HAP-1 (cell line): Measurements from ENCODE around the gene OVCH1.
"Not testable (repeated sequence)": the region's sequence is repeated elsewhere in the genome, so short reads cannot be mapped to it uniquely, and the experiment has no call there.

Source experiments
- DNase-seq, 2 experiments: peaks; one replicate each; pipeline ENCODE4 v3.0.0-alpha.2; 2016 to 2020; ENCODE audit warnings: low spot score in 2 of 2
- H3K27me3 ChIP-seq: fragments of 250-450 bp; sonication (Bioruptor Pico); 2 replicates; pipeline ENCODE4 v1.5.1; 2020; ENCODE audit warnings: low read depth, mild to moderate bottlenecking, moderate library complexity
- H3K36me3 ChIP-seq: fragments of 250-450 bp; sonication (Bioruptor Pico); replicated peaks from 2 replicates; pipeline ENCODE4 v1.5.1; 2020; ENCODE audit warnings: mild to moderate bottlenecking
- H3K4me1 ChIP-seq: fragments of 250-450 bp; sonication (Bioruptor Pico); 2 replicates; pipeline ENCODE4 v1.5.1; 2020; ENCODE audit warnings: mild to moderate bottlenecking
- H3K4me3 ChIP-seq: fragments of 250-450 bp; sonication (Bioruptor Pico); 2 replicates; pipeline ENCODE4 v1.5.1; 2020; ENCODE audit warnings: mild to moderate bottlenecking, moderate library complexity
- H3K9me3 ChIP-seq: fragments of 250-450 bp; sonication (Bioruptor Pico); 2 replicates; pipeline ENCODE4 v1.5.1; 2020; ENCODE audit warnings: mild to moderate bottlenecking, moderate library complexity
- in situ Hi-C: fragments of 300-500 bp; cut with MboI; formaldehyde crosslinking; loops from 3 replicates; pipeline ENCODE4 v1.14.3; 2020; ENCODE audit warnings: low sequenced_read_pairs, inconsistent platforms, mixed read lengths

OVCH1 gene

DNA sequence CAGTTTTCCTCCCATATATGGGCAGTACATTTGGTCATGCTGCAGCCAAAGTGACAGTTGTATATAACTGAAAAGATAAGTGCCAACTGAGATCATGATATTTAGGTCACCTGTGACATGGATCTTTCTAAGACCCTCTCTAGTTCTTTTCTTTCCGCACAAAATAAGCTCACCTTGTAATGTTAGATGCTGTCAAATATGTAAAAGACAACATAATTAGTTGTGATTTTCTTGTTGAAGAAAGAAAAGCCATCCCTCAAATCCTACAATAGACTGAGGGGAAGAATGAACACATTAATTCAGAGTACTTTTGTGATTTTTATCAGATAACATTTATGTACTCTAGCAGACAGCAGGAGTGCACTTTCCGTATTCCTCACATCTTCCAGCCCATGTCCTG lies 37.4 kb downstream of the OVCH1 start:
- peaks cover 3% of the 10 kb centered on the region; the same call in 1 of the 2 replicates for H3K27me3 ChIP-seq
- no peak overlapping the region for H3K4me3 ChIP-seq
- H3K9me3 ChIP-seq = no peaks in the 10 kb centered on the region
- no peaks in the 10 kb centered on the region for H3K36me3 ChIP-seq
- no peaks in the 10 kb centered on the region for H3K4me1 ChIP-seq
- no peak for DNase-seq
- in situ Hi-C loops = no loop called here

- no peak overlapping the region for H3K4me3 ChIP-seq
- in situ Hi-C loops = no loop called here
- H3K36me3 ChIP-seq = no peaks in the 10 kb centered on the region
- H3K4me1 ChIP-seq = no peaks in the 10 kb centered on the region
- H3K27me3 ChIP-seq = peaks cover 3% of the 10 kb centered on the region; the same call in 1 of the 2 replicates
- DNase-seq = no peak
- no peaks in the 10 kb centered on the region for H3K9me3 ChIP-seq
These were observed 42.4 kb downstream of the OVCH1 start for GRCh38 chr12:29455087-29455486.

DNA sequence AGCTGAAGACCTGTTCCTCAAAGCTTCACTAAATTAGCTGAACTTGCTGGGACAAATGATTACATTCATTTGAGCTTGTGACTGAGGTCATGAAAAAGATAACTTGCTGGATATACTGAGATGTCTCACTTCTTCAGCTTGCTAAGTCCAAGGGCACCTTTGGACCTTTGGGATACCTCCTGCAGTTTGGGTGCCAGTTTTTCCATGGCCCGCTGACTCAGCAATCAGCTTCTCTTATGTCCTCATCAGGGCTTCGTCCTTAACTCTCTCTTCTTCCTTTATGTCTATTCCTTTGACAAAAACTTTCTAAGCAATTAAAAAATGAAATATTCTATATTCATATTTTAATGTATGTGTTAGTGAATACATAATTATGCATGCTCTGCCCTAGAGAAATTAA lies 45.6 kb downstream of the OVCH1 start:
- no peak for DNase-seq

GRCh38 chr12:29448157-29448556 lies 49.3 kb downstream of the OVCH1 start:
- in situ Hi-C loops = no loop called here
- Histone ChIP-seq H3K4me1 (no peaks in the 10 kb centered on the region), H3K4me3 (no peak overlapping the region), H3K27me3 (no peaks in the 10 kb centered on the region), H3K36me3 (no peaks in the 10 kb centered on the region), H3K9me3 (no peaks in the 10 kb centered on the region)
- DNase-seq = no peak

More for the DNA sequence above, 45.6 kb downstream of the OVCH1 start:
- in situ Hi-C loops = no loop called here
- Histone ChIP-seq H3K4me3 (no peak overlapping the region), H3K27me3 (0 out of 2 replicates have a peak, but pooled peaks cover 3% of the 10 kb centered on the region), H3K36me3 (no peaks in the 10 kb centered on the region), H3K9me3 (no peaks in the 10 kb centered on the region), H3K4me1 (no peaks in the 10 kb centered on the region)

GRCh38 chr12:29447285-29447975 lies 50.1 kb downstream of the OVCH1 start:
- in situ Hi-C loops = no loop called here
- DNase-seq = no peak

GRCh38 chr12:29439506-29439905 lies 58.0 kb downstream of the OVCH1 start:
- no peaks in the 10 kb centered on the region for H3K4me1 ChIP-seq
- H3K27me3 ChIP-seq = no peaks in the 10 kb centered on the region
- no peaks in the 10 kb centered on the region for H3K9me3 ChIP-seq
- no peaks in the 10 kb centered on the region for H3K36me3 ChIP-seq
- DNase-seq = no peak
- H3K4me3 ChIP-seq = no peak overlapping the region
- in situ Hi-C loops = no loop called here

More at GRCh38 chr12:29447285-29447975, 50.1 kb downstream of the OVCH1 start:
- Histone ChIP-seq H3K27me3 (no peaks in the 10 kb centered on the region), H3K36me3 (no peaks in the 10 kb centered on the region), H3K4me1 (no peaks in the 10 kb centered on the region), H3K9me3 (no peaks in the 10 kb centered on the region), H3K4me3 (no peak overlapping the region)

GRCh38 chr12:29438752-29439408 lies 58.6 kb downstream of the OVCH1 start:
- Histone ChIP-seq H3K4me3 (no peak overlapping the region), H3K4me1 (no peaks in the 10 kb centered on the region), H3K9me3 (no peaks in the 10 kb centered on the region), H3K36me3 (no peaks in the 10 kb centered on the region), H3K27me3 (no peaks in the 10 kb centered on the region)
- no peak for DNase-seq
- in situ Hi-C loops = no loop called here

GRCh38 chr12:29437575-29437974 lies 59.9 kb downstream of the OVCH1 start:
- no peak for DNase-seq
- Histone ChIP-seq H3K4me1 (no peaks in the 10 kb centered on the region), H3K9me3 (no peaks in the 10 kb centered on the region), H3K4me3 (no peak overlapping the region), H3K36me3 (no peaks in the 10 kb centered on the region), H3K27me3 (no peaks in the 10 kb centered on the region)
- in situ Hi-C loops = no loop called here

GRCh38 chr12:29436815-29437214 lies 60.7 kb downstream of the OVCH1 start:
- H3K9me3 ChIP-seq, H3K4me1 ChIP-seq, DNase-seq, in situ Hi-C loops, H3K27me3 ChIP-seq, H3K36me3 ChIP-seq, H3K4me3 ChIP-seq: not testable (repeated sequence)

DNA sequence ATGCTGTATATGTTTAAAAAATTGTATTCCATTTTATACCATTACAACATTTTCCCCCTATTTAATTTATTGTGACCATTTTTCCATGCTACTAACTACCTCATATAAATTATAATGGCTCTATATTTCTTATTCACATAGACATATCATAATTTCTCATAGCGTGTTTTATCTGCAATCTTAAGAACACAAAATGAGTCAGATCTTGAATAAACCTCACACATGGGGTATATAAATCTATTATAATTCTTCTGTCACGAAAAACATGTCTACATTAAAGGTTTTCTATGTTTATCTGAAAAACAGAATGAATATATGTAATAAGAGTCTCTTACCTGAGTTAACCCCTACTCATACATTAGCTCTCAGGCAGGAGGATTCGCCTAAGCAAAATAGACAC lies 66.0 kb downstream of the OVCH1 start:
- no peaks in the 10 kb centered on the region for H3K9me3 ChIP-seq
- DNase-seq = no peak
- no peaks in the 10 kb centered on the region for H3K36me3 ChIP-seq
- in situ Hi-C loops = no loop called here
- H3K4me1 ChIP-seq = no peaks in the 10 kb centered on the region
- no peak overlapping the region for H3K4me3 ChIP-seq
- no peaks in the 10 kb centered on the region for H3K27me3 ChIP-seq

DNA sequence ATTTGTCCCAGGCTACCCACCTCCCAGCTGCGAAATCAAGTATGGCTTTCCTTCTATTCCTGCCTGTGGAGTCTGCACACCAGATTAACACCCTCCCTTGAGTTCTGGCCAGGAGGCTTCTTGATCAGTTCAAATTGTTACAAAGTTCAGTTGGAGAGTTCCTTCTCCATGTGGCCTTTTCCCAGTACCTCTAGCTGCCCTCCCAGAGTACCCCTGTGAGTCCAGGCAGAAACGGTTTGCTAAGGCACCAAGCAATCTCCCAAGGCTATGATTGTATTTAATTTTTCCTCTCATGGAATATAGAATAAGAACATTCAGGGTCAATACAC lies 66.8 kb downstream of the OVCH1 start:
- DNase-seq = no peak
- in situ Hi-C loops = no loop called here
- Histone ChIP-seq H3K36me3 (no peaks in the 10 kb centered on the region), H3K4me1 (no peaks in the 10 kb centered on the region), H3K4me3 (no peak overlapping the region), H3K27me3 (no peaks in the 10 kb centered on the region), H3K9me3 (no peaks in the 10 kb centered on the region)

DNA sequence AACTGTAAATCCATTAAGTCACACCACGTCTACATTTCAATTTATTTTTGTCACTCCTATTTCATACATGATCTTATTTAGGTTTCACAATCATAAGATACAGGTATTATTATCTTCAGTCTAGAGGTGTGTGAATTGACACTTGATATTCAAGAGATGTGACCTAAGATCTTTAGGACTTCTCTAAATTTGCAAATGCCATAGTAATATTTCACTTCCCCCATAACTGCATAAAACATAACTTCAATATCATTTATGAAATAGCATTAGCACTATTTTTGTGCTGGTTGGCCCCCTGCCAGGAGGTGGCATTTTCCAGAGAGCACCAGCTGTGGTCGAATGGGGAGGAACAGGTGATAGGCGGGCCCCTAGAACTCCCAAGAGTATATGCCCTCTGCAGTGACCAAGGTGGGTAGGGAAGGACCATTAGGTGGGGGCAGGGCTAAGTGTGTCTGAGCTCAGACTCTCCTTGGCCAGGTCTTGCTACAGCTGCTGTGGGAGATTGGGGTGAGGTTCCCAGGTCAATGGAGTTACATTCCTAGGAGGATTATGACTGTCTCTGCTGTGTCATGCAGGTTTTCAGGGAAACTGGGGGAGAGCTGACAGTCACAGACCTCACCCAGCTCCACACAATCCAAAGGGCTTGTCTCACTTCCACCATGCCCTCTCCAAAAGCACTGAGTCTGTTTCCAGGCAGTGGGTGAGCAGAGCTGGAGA lies 67.3 kb downstream of the OVCH1 start:
- Histone ChIP-seq H3K4me3 (no peak overlapping the region), H3K36me3 (no peaks in the 10 kb centered on the region), H3K27me3 (no peaks in the 10 kb centered on the region), H3K4me1 (no peaks in the 10 kb centered on the region), H3K9me3 (no peaks in the 10 kb centered on the region)
- peak in 1 of 2 experiments; percentile 13 for DNase-seq
- in situ Hi-C loops = no loop called here

- no peaks in the 10 kb centered on the region for H3K9me3 ChIP-seq
- H3K36me3 ChIP-seq = no peaks in the 10 kb centered on the region
- H3K27me3 ChIP-seq = no peaks in the 10 kb centered on the region
- in situ Hi-C loops = no loop called here
- no peak overlapping the region for H3K4me3 ChIP-seq
- H3K4me1 ChIP-seq = no peaks in the 10 kb centered on the region
- no peak for DNase-seq
These were observed 68.9 kb downstream of the OVCH1 start for GRCh38 chr12:29428633-29429032.

DNA sequence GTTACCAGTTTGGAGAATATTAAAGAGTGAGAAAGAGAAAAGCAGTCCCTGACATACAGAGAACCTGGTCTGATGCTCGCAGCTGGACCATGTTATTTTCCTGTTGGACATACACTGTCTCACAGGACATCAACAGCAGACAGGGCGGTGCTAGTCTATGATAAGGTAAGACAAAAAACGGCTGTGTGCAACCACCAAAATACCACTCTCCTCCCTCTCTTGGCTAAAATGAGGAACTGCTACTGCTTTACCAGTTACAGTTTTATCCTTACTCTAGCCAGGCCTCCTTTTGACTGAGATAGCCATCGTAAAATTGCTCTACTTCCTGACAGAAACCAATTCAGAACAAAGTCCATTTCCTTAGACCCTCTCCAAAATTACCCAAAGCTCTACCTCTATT lies 69.5 kb downstream of the OVCH1 start:
- in situ Hi-C loops = no loop called here
- no peaks in the 10 kb centered on the region for H3K36me3 ChIP-seq
- no peaks in the 10 kb centered on the region for H3K27me3 ChIP-seq
- no peak overlapping the region for H3K4me3 ChIP-seq
- no peaks in the 10 kb centered on the region for H3K4me1 ChIP-seq
- DNase-seq = no peak
- no peaks in the 10 kb centered on the region for H3K9me3 ChIP-seq
